GM21381 (cell line): Measurements from ENCODE around the gene PDCL3.

Experiments
- ATAC-seq: cut with Tn5 transposase; IDR thresholded peaks from one replicate; pipeline ENCODE4 v1.9.1; 2021; ENCODE audit warnings: mild to moderate bottlenecking, moderate library complexity; ENCODE audit not compliant: unreplicated experiment

The PDCL3 gene

DNA sequence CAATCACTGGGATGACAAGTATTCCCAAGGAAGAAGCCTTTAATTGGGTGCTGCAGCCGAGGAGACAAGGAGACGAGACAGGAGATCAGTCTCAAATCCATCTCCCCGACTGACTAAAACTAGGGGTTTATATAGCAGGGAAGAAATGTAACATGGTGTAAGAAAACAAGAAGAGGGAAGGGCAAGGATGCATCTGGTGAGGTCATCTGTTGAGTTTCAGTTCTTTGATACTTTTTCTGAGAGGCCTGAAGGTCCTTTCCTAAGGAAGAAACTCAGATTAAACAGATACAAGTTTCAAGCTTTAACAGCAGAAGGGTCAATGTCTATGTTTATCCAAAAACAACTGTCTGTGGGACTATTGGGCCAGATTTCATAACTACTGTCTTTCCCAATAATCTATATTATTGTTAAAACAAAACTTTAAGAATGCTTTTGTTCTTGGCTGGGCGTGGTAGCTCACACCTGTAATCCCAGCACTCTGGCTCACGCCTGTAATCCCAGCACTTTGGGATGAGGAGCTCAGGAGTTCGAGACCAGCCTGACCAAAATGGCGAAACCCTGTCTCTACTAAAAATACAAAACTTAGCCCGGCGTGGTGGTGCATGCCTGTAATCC, 2.5 kb upstream of the PDCL3 start:
- no peak for ATAC-seq

DNA sequence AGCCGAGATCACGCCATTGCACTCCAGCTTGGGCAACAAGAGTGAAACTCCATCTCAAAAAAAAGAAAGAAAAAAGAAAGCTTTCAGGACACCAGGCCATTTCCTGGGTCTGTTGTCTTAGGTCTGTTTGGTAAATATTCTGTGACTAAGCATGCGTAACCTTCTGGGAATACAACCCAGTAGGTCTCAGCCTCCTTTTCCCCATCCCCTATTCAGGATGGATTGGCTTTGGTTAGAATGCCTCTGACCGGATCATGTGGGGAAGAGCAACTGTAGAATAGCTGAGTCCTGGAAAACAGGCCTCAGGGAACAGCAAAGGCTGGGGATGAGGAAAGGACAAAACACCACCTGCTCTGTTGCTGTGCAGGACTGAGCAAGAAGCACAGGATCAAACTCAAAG, 1.6 kb upstream of the PDCL3 start:
- ATAC-seq, result no peak

DNA sequence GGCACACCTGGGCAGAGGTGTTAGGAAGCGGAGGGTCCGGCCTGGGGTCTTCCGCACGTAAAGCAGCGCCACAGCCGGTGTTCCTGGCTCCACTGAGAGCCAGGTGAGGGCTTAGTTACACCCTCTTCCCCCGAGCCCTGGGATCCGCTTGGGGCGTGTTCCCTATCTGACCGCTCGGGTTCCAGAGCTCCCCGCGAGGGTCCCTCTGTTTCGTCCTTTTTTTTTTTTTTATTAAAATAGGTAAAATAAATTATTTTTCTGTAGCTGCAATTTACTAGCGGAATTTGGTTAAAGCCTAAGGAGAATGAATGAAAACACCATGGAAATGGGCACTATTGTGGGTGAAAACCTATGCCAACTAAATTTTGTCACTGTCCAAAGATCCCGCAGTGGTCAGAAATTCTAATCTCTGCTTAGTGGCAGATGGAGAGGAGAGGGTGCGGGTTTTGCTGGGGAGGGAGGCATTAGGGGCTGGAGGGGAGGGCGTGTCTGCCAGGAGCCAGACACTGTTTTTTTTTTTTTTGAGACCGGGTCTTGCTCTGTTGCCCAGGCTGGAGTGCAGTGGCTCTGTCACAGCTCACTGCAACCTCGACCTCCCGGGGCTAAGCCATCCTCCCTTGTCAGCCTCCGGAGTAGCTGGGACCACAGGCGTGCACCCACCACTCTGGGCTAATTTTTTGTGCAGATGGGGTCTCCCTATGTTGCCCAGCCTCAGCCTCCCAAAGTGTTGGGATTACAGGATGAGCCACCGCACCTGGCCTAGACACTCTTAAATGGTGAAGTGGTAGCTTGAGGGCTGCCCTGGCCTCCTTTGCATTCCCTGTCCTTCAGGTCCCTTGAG, 834 bp downstream of the PDCL3 start:
- ATAC-seq, result peak; percentile 5

DNA sequence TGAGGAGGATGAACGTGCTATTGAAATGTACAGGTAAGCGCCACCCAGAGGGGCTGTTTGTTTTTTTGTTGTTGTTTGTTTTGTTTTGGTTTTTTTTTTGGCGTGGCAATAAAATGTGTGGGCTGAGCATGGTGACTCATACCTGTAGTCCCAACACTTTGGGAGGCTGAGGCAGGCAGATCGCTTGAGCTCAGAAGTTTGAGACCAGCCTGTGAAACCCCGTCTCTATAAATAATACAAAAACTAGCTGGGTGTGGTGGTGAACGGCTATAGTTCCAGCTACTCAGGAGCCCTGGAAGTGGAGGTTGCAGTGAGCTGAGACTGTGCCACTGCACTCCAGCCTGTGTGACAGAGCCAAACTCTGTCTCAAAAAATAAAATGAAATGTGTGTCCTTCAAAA, 6.2 kb downstream of the PDCL3 start:
- ATAC-seq, result no peak

DNA sequence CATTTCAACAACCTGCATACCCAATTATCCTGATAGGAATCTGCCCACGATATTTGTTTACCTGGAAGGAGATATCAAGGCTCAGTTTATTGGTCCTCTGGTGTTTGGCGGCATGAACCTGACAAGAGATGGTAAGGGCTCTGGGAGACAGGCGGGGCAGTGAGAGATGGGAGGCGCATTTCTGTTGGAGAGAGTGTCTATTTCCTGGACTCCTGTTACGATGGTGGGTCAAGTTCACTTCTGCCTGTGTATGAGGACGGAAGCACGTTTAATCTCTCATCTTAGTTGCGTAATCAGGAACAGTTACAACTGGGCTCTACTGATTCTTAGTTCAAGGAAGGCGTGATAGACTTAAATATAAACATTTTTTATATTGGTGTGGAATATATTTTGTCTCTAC, 8.9 kb downstream of the PDCL3 start:
- ATAC-seq, result no peak

DNA sequence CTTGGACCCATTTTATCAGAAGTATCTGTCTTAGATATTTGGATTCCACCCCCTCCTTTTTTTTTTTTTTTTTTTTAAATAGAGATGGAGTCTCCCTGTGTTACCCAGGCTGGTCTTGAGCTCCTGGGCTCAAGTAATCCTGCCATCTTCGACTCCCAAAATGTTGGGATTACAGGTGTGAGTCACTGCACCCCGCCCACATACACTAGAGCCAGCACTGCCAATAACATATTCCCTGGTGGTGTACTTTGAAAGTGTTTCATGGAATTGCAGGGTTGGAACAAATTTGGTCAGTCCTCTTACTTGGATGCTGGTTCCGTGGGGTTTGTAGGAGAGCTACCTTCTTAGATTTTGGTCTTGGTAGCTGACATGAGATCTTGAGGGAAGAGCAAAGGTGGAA, 15.0 kb downstream of the PDCL3 start:
- ATAC-seq, result no peak

DNA sequence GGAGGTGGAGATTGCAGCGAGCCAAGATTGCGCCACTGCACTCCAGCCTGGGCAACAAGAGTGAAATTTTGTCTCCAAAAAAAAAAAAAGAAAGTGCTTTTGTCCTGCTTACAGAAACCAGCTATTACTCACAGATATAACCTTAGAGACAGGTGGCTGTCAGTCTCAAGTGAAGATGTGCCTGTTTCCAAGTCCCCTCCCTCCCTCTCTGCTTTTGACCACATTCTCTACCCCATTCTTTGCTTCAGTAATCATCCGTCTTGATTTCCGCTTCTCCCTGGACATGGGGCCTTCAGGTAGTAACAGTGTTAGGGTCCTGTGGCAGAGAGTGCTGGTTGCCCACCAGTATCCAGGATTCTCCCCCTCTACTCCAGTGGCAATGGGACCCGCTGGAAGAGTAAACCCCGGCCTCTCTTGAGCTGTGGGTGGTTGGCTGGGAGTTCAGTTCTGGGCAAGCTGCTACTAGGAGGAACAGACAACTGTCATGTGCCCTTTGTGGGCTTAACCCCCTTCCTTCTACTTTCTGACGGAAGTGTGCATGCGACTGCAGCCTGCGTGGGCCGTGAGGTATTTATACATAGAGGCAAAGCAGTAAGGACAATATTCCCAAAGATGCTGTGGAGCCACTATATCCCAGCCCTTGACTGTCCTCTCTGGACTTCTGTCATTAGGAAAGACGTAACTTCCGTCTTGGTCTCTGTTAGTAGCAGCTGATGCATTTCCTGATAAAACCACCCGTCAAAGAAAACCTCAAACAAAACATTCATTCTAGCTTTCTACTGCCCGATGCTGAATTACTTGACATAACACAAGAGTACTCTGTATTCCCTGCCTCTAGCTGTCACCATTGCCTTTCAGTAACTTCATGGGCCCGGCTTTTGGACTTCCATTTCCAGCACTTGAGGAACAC, 17.8 kb downstream of the PDCL3 start:
- peak; percentile 71 for ATAC-seq

DNA sequence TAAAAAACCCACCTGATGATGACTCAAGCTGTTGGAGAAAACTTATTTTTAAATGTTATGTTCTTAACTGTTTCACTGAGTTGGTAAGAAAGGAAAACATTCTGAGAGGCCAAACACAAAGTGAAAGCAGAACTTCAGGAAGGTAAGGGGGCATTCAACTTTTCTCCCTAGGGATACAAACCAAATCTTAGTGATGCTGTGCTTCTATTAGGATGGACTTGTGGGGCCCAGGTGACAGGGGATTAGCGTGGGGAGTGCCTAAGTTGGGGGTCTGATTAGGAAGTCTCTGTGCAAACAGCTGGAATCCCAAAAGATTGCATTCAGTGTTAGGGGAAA, 18.5 kb downstream of the PDCL3 start:
- ATAC-seq, result no peak

DNA sequence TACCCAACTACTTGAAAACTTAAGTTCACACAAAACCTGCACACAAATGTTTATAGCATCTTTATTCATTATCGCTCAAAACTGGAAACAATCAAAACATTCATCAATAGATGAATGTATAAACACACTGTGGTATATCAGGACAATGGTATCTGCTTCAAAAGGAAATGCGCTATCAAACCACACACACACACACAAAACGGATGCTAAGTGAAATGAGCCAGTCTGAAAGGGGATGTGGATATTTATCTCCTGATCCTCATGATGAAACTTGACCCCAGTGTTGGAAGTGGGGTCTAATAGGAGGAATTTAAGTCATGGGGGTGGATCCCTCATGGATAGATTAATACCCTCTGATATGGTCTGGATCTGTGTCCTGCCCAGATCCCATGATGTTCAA, 22.0 kb downstream of the PDCL3 start:
- ATAC-seq, result no peak

DNA sequence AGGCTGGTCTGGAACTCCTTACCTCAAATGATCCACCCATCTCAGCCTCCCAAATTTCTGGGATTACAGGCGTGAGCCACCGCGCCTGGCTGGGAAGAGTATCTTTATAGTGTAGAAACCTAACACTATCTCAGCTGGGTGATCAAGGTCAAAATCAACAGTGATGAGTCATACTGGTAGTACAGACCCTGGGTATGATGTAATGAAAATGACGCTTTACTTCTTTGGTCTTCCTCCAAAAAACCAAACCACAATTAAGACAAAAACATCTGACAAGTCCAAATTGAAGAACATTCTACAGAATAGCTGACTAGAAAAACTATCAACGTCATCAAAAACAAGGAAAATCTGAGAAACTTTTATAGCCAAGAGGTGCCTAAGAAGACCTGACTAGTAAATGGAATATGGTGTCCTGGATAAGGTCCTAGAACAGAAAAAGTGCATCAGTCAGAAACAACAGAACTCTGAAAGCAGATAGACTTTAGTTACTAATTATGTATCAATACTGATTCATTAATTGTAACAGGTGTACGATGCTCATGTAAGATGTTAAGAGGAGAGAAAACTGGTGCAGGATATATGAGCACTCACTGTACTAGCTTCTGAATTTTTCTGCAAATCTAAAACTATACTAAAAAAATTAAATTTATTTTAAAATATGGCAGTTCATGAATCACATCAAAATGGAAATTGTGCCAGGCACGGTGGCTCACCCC, 25.4 kb downstream of the PDCL3 start:
- no peak for ATAC-seq

DNA sequence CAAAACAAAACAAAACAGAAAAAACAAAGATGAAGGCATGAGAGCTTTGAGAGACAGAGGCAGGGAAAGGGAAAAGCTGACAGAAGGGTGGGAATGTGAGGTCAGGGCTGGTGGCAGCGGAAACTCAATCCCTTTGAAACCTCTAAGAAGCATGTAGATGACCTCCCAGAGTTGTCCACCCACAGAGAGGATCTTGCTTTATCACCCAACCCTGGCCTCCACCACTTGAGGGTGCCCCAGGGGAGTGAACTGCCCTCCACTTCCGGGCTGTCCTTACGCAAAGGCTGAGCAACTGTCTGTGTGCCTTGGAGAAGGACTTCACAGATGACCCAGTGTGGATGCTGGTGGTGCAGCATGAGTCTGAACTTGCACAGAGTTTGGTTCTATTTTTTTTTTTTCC, 26.7 kb downstream of the PDCL3 start:
- no peak for ATAC-seq

DNA sequence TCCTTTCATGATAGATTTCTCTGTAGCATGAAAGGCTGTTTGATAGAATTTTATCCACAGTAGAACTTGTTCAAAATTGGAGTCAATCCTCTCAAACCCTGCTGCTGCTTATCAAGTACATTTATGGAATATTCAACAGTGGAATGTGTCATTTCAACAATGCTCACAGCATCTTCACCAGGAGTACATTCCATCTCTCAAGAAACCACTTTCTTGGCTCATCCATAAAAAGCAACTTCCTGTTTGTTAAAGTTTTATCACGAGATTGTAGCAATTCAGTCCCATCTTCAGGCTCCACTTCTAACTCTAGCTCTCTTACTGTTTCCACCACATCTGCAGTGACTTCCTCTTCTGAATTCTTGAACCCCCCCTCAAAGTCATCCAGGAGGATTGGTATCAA, 29.4 kb downstream of the PDCL3 start:
- ATAC-seq, result no peak

DNA sequence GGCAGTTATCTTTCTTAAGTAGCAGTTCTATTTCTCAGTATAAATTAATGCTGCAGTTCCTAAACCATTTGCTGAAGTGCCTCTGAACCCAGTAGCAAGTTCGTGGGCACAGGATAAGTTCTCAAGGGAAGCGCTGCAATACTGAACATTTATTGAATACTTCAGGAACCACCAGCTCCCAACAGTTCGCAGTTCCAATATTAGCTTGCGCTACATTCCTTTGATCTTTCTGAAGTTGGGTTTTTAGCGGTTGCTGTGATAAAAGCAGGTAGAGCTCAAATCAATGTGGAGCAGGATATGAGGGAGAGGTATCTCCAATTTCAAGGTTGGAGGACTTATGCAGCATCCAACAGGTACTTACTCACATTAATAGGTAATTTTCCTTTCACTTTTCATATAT, 33.7 kb downstream of the PDCL3 start:
- ATAC-seq, result no peak

DNA sequence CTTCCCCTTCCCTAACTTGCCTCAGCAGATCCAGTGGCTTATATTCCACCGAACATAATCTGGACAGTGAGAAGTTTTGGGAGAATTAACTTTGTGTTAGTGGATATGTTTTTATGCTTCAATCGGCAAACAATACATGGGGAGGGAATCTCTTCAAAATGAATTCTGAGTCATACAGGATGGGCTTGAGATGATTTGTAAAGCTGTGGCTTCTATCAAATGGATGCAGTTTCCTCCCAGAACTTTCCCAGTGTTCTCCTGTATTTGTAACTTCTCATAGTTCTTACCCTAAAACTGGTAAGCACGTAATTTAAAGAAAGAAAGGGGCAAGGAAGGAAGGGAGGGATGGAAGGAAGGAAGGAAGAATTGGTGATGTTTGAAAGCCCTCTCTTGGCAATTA, 36.8 kb downstream of the PDCL3 start:
- no peak for ATAC-seq

DNA sequence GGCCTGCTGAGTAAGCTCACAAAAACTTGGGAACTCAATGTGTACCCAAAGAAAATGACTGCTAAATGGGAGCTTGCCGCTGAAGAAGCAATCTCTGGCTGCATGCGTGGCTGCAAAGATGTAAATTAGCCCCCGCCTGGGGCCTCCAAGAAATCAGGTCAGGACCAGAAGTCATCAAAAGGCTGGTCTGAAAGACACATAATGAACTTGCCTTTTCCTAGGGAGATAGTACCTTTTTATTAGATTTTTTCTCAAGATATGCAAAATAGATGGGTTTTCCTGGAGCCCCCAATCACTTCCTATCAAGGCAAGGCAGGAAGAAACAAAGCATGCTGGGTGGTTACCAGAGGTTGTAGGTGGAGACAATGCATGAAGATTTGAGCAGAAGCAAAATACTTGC, 38.9 kb downstream of the PDCL3 start:
- no peak for ATAC-seq

DNA sequence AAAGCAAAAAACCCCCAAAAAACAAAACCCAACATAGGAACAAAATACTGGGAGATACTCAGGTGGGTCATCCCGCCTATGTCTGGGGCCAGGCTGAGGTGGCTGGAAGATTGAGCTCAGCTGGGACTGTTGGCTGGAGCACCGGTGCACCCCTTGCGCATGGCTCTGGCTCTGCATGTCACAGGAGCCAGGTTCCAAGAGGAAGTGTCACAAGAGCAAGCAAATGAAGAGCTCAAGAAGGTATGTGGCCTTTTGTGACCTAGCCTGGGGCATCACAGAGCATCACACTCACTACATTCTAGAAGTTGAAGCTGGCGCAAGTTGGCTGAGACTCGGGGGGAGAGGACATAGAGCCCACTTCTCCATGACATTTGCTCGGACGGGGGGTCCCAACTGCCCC, 40.6 kb downstream of the PDCL3 start:
- ATAC-seq, result no peak

DNA sequence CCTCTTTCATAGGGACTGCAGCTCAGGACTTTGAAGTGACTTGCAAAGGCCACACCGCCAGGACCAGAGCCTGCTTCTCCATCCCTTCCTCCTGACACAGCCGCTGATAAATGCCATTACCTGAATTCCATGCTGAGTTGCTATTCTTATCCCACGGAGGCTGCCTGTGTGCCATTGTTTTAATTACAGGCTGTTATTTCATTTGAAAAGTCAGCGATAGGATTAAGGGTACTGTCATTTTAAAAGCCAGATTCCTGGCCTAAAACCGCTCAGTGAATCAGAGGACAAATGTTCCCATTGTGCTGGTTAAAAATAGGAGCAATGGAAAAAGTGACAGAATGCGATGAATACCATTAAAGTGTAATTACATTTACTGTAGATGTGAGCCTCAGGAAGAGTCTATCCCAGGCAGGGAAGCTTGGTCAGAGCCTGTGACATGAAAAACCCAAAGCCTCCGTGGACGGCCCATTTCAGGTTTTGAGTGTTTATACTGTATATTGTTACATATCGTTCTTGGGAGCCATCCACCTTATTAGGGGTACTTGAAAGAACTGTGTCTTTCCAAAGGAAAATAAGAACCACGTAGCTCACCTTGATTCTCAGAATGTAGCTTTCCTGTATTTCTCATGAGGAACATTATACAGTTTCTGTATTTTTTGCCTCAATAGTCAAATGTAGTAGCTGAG, 41.3 kb downstream of the PDCL3 start:
- ATAC-seq, result no peak

DNA sequence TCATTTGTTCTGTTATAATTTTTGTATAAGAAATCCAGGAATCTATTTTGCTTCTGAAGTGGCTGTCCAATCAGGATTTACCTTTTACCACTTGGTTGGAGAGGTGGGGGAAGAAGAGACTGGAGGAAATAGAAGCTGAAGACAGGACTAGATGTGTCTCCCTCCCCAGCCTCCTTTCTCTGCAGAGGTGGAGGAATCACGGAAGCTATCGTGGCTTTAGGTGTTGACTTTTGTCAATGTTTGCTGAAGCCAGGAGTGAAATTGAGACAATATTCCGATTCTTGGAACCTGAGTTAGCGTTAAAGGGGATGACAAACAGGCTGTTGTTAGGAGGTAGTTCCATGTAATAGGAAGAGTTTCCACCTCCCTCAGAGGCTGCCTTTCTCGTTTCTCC, 43.5 kb downstream of the PDCL3 start:
- no peak for ATAC-seq

DNA sequence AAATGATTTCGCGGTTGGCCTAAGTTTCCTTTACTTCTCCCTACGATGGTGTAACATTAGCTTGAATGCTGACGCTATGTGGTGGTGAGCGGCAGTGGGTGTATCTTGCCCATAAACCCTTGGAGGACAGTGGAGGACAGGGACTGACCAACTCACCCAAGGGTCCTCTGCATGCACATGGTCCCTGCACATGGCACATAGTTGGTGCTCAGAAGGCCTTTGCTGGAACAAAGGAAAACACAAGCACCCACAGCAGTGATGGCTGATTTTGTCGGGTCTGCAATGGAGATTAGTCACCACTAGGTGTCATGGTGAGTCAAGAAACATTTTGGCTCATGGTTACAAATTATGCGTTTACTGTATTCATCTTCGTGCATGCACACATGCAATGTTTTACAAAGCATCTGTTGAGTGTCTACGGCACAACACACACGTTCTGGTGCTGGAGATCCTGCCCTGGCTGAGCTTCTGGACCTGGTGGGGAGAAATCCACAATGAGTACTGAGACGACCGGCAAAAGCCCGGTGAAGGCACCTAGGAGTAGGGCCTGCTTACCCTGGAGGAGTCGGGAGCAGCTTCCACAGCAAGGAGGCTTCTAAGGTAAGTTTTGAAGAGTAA, 44.0 kb downstream of the PDCL3 start:
- ATAC-seq, result no peak

DNA sequence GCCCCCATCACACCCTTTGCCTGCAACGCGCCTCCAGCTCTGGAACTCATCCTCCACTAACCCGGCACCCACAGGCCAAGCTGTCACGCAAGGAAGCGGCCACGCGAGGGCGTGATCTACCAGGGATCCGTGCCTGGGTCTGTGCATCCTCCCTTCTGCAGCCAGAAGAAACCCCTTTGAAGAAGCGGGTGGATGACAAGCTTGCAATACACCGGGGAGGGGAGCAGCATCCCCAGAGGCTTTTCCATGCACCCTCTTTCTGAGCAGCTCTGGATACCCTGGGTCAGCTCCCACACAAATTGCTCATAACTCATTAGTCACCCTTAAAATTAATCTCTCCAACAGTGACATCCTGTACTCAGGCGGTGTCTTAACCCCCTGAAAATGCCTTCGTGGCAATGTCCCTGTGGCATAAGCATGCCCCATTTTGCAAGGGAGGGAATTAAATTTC, 47.6 kb downstream of the PDCL3 start:
- no peak for ATAC-seq
